Mononuclear cell (primary cell): ENCODE results near the gene ATG101. TPM values are rescaled to one million over a fixed set of nuclear protein-coding genes. Genes with fewer than 3 reads are reported as not detected.

ENCODE experiments used
- H3K27me3 ChIP-seq: 2 replicates; pipeline ENCODE4 v1.6.0; 2011; ENCODE audit warnings: low read length, control low read depth; ENCODE audit not compliant: insufficient read depth
- H3K4me1 ChIP-seq: 2 replicates; pipeline ENCODE4 v1.5.1; 2011; ENCODE audit warnings: mild to moderate bottlenecking, low read length, control low read depth; ENCODE audit not compliant: insufficient read depth
- H3K4me3 ChIP-seq: 2 replicates; pipeline ENCODE4 v1.5.1; 2011; ENCODE audit warnings: mild to moderate bottlenecking, low read length, moderate library complexity
- H3K9me3 ChIP-seq: 2 replicates; pipeline ENCODE4 v1.5.1; 2011; ENCODE audit warnings: low read depth, mild to moderate bottlenecking, control low read depth, low read length
- total RNA-seq: library from RNA; depleted of rRNA; stranded (reverse); fragments of >200 nt; gene quantifications from one replicate; pipeline ENCODE4 v1.2.3, GENCODE V29; 2012

Gene ATG101
- total RNA-seq, 1 donor: 11.9 TPM

GRCh38 chr12:52121824-52122539, 52.2 kb downstream of the ATG101 start:
- peaks cover 8% of the 10 kb centered on the region for H3K27me3 ChIP-seq
- peaks cover 25% of the 10 kb centered on the region for H3K4me1 ChIP-seq

DNA sequence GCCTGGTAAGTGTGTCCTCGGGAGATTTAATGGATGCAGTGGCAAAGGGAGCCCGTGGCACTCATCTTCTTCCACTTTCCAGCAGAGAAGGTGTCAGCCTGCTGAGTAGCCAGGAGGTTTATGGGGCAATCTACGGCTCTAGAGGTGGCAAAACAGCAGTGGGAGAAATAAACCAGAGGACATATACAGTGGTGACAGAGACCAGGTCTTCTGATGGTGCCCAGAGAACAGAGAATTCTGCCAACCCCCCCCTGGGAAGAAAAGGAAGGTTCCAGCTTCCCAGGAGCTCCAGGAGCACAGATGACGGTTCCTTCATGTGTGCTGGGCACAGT, 52.7 kb downstream of the ATG101 start:
- Histone ChIP-seq H3K9me3 (no peaks in the 10 kb centered on the region), H3K4me1 (peaks cover 25% of the 10 kb centered on the region), H3K27me3 (peaks cover 9% of the 10 kb centered on the region), H3K4me3 (no peak overlapping the region)

More at GRCh38 chr12:52121824-52122539, 52.2 kb downstream of the ATG101 start:
- Histone ChIP-seq H3K9me3 (no peaks in the 10 kb centered on the region), H3K4me3 (no peak overlapping the region)

DNA sequence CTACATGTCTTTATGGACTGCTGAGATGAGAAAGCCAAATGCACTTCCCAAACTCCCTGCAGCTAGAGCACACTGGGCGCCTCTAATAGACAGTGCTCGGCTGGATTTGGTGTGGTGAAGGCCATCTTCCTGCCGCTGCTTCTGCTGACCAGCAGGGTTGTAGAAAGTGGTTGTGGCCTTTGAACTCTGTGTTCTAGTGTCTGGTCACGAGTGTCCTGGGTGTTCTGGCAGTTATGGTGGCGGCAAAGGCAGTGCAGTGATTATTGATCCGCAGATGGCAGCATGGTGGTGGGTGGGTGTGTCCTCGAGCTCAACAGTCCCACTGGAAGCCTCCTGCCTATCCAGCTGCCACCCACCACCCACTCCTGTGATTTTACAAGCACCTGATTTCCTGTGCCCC, 53.1 kb downstream of the ATG101 start:
- H3K4me1 ChIP-seq: peaks cover 24% of the 10 kb centered on the region
- no peak overlapping the region for H3K4me3 ChIP-seq
- H3K27me3 ChIP-seq: peaks cover 9% of the 10 kb centered on the region
- no peaks in the 10 kb centered on the region for H3K9me3 ChIP-seq

GRCh38 chr12:52123487-52124186, 53.9 kb downstream of the ATG101 start:
- H3K27me3 ChIP-seq: peaks cover 9% of the 10 kb centered on the region
- peaks cover 17% of the 10 kb centered on the region for H3K4me1 ChIP-seq
- no peak overlapping the region for H3K4me3 ChIP-seq
- H3K9me3 ChIP-seq: no peaks in the 10 kb centered on the region

GRCh38 chr12:52125476-52125900, 55.7 kb downstream of the ATG101 start:
- H3K9me3 ChIP-seq: no peaks in the 10 kb centered on the region
- H3K27me3 ChIP-seq: peaks cover 9% of the 10 kb centered on the region
- H3K4me3 ChIP-seq: no peak overlapping the region
- H3K4me1 ChIP-seq: no peaks in the 10 kb centered on the region

- no peaks in the 10 kb centered on the region for H3K4me1 ChIP-seq
- H3K4me3 ChIP-seq: no peak overlapping the region
- peaks cover 8% of the 10 kb centered on the region for H3K27me3 ChIP-seq
- no peaks in the 10 kb centered on the region for H3K9me3 ChIP-seq
These were observed 56.3 kb downstream of the ATG101 start for GRCh38 chr12:52126050-52126604.

Other genes starting within 250 kb of the ATG101 start
- 0.31 TPM for gene FIGNL2, start 221.3 kb upstream of the ATG101 start, total RNA-seq
- 0.10 TPM for gene ANKRD33, start 181.9 kb upstream of the ATG101 start, total RNA-seq
- gene ACVRL1, start 162.5 kb upstream of the ATG101 start, total RNA-seq: 0.31 TPM
- gene ACVR1B, start 118.3 kb upstream of the ATG101 start, total RNA-seq: 11.4 TPM
- gene TAMALIN, start 63.0 kb upstream of the ATG101 start, total RNA-seq: 122 TPM
- gene NR4A1, start 18.5 kb upstream of the ATG101 start, total RNA-seq: 126 TPM
- gene SMIM41, start 9.7 kb downstream of the ATG101 start, total RNA-seq: 0.42 TPM
- gene KRT80, start 122.0 kb downstream of the ATG101 start, total RNA-seq: not detected
- gene KRT7, start 163.3 kb downstream of the ATG101 start, total RNA-seq: not detected
- gene KRT86, start 204.7 kb downstream of the ATG101 start, total RNA-seq: 0.21 TPM
- gene KRT81, start 221.6 kb downstream of the ATG101 start, total RNA-seq: not detected